GM21367 (cell line): ENCODE results near the gene PDZD2.

Source experiments
- ATAC-seq: cut with Tn5 transposase; IDR thresholded peaks from one replicate; pipeline ENCODE4 v1.9.1; 2021; ENCODE audit not compliant: unreplicated experiment

Gene PDZD2

DNA sequence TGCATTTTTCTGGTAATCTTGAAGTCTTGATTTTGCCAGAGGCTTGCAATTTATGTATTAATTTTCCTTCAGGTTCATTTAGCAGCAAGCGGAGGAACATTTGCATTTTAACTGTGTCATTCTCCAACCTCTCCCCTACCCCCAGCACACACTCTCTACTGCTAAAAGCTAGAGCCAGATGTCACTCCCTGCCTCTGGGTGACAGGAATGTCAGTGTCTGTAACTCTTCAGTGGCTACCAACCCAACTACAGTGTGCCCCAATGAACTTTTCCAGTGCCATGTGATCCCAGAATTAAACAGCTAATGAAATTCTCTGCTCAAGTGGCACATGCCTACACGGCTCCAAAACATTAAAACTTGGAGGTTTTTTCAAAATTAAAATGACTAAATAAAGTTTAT, 274.9 kb downstream of the PDZD2 start:
- no peak for ATAC-seq

DNA sequence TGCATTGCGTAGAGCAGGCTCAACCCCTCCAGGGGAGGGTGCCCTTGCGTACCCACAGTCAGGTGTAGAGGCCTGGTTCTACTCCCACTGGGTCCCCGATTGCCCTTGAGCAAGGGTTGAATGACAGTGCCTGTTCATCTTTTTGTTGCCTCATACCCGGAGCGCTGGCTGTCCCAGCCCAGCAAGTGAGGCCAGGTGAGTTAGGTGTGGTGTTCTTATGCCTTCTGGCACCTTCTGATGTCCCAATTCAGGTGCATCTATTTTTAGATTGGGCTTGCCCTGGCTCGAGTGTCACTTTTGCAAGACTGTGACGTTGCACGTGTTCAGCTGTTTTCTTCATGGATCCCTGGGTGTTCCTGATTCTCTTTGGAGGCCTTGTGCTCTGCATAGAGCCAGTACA, 277.4 kb downstream of the PDZD2 start:
- no peak for ATAC-seq

DNA sequence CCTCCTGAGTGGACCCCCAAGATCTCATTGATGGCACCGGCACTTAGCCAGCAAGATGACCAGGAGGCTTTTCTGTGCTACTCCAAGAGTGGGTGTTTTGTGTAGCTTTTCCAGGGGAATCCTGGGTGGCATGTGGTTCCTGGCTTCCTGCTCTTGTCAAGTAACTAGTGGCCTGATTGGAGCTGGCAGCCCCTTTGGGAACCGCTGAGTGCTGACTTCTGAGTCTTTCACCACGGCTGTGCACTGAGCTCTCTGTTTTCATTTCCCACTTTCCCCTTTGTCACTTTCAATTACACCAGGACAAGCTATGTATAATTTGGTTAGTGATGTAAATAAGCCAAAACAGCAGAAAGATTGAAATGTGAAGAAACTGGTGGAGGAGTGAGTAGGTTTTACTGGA, 279.8 kb downstream of the PDZD2 start:
- no peak for ATAC-seq

DNA sequence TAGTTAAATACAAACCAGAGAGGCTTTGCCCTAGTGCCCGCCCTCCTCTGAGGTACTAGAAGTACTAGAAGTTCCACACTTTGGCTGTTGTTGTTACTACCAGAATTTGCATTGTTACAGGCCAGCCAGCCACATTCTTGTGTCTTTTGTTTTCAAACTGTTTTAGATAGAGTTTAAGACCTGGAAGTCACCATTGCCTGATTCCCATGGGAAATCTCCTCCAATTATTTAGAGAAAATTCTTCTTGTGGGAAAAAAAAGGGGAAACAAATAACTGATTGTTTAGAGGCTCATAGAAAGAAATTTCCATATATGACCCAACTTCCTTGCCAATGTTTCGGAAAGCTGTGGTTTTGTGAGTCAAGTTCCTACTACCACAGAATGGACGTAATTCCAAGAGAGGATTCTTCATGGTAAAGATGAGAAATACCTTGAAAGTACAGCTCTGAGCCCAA, 282.9 kb downstream of the PDZD2 start:
- no peak for ATAC-seq

DNA sequence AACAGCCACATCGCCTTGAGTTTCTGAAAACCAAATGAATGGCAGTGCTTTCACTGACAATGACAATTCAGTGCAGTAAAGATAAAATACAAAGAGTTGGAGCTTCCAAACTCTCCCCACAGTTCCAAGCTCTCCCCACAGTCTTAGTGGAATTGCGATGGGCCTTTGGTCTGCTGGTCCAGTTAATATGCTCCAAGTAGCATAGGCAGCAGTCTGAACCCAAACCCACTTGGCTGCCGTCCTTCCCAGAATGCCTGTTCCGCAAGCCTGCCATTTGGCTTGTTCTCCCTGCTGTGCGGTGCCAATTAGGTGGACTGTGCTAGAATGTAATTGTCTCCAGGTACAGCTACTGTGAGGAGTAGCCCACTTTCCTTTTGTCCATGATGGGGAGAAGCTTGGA, 285.1 kb downstream of the PDZD2 start:
- ATAC-seq = no peak

DNA sequence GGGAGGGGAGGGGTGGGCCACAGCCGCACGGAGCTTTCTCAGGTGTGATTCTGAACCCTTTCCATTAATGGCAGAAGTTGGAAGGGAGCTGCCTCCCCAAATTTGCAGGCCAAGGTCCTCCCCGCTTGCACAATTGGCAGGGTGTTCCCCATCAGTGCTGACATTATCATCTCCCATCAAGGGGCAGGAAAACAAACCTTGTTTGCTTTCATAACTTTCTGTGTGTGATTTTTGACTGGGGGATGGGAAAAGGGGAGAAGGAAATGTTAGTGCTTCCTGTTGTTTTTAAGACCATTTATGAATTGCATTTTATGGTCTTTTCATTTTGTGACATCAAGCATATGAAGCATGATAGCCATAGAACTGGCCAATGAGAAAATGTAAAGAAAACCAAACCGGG, 292.9 kb downstream of the PDZD2 start:
- ATAC-seq = no peak

DNA sequence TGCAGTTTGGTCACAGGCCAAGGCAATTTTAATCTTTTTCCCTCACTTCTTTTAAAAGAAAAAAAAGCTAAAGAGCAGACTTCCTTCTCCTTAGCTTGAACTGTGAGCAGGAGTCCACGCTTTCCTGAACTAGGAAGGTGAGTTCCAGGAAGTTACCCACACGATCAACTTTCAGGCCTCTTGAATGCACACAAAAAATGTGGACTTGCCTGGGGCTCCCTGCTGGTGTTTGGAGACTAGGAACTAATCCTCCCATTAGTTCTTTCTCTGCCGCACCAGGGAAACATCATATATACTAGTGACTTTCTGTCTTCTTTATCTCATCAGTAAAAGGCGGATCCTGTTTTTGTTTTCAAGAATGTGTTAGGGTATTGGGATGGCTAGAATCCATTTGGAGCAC, 295.2 kb downstream of the PDZD2 start:
- ATAC-seq = no peak

DNA sequence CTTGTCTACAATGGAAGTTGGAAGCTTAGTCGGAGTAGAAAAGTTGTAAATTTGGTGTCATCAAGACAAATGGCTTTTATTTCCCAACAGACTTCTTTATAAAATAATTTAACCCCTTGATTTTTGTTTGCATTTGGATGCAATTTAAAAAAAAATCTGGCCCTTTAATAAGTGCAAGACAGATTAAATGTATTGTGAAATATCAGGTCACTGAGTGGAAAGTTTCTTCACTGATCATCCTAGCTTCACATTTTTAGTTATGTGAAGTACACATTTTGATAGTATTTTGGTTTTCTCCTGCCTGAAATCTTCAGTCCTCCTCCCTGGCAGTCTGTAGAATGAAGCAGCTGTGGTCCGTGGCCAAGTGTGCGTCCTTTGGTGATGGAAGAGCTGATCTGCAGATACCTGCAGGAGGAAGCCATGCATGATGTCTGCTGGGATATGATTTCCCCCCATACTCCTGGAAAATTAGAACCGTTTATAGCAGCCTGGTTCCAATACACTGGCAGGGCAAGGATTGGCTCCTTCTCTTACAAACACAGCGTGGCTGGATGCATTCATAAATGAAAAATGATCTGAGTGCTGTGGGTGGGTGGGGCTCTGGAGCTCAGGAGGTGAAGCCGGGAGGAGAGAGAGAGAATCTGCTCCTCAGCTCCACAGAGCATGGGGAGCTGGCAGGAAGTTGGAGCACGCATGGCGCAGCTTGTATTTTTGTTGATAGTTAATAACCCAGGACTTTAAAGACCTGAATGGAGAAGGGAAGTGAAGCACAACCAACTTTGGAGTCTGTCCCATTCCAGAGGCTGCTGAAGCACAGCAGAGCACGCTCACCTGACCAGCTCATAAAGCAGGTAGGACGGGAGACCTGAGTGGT, 296.8 kb downstream of the PDZD2 start:
- no peak for ATAC-seq

DNA sequence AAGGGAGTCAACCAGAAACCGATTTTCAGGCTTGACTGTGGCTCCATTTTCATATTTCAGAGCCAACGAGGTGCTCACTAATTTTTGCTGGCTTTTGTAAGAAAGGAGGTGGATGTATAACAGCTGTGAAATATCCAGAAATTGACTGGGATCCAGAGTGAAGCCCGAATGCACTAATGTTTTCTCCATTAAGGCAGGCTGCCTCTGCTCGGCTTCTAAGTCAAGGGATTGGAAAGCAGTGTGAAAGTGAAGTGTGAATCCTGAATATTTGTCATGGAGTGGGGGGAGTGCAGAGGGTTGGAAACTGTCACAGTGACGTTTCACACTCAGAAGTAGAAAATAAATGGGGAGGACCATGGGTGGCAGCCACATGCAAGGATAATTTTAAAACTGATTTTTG, 297.8 kb downstream of the PDZD2 start:
- no peak for ATAC-seq

DNA sequence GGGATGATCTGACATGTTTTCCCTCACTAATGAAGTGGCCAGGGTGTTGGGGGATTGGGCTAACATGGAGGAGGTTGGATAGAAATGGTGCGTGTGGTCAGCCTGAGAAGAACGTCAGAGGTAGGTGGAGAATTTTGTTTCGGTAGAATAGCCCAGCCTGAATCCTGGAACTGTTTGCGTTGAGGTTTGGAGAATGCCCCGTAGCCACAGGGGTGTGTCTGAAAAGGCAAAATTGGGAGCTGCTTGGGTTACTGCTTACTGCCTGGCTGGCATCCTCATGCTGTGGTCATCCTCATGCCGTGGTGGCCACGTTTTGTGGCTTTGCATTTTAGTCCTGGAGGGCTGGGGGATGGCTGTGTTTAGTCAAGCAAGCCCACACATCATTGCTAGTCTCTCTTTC, 298.3 kb downstream of the PDZD2 start:
- no peak for ATAC-seq

DNA sequence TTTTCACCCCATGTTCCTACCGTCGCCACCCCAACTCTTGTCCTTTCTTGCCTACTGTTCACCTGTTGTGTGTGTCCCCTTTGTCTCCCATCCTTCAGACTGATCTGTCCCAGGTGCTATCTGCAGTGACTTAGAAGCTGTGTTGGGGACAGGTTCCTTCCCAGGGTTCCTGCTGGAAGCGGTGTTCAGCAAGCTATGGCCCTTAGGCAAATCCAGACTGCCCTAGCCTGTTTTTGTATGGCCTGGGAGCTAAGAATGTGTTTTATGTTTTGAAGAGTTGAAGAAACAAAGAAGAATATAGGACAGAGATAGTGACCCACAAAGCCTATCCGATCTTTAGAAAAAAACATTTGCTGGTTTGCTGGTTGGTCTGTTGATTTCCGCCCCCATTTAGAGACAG, 298.8 kb downstream of the PDZD2 start:
- ATAC-seq = no peak

DNA sequence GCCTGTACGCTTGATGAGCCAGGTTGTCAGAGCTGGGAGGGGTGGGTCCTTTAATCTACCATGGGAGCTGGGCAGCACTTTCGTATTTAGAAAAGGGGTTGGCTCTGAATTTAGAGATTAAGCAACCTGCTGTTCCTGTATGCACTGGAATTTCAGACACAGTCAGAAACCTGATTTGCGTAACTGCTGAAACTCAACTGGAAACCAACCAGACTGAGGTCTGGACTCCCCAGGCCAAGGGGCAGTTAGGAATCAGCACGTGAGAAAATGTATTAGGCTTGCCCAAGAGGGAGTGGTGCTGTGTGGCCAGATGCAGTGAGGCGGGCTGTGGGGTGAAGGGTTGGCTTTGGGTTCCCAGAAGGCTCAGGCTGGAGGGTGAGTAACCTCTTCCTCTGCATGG, 300.2 kb downstream of the PDZD2 start:
- ATAC-seq = no peak

DNA sequence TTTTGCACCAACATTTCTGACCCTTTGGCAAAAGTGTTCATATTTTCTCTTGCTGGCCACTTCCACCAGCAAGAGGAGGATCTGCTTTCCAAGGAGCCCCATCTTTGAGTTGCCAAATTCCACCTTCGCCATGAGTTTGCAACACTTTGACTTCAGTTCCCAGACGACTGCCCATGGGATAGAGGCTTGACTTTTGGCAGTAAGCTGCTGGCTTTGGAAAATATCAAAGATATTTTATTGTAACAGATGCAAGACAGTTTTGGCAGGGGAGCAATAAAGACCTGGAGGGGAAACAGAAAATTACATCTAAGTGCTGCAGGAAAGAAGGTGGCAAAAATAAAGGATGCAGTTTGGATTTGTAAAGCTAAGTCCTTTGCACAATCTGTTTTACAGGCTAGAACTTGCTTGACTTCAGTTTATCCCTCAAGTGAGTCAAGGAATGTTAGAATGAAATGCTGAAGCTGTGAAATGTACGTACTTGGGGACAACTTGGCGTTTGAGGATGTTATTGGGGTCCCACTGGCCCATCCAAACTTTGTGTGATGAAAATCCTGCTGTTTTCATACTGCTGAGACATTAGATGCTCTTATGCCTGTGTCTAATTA, 302.3 kb downstream of the PDZD2 start:
- no peak for ATAC-seq

DNA sequence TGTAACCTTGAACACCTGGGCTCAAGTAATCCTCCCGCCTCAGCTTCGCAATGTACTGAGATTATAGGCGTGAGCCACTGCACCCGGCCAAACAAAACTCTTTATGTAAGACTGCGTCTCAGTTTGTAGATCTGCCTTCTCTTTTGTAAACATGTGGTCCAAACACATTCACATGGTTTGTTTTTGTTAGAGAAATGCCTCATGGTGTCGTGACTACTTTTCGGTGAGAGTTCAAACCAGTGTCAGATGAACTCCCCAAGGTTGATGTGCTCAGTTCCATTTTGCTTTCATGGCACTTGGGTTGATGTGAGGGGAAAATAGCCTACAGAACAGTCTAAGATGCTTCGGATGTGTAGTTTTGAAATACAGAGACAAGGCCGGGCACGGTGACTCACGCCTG, 303.6 kb downstream of the PDZD2 start:
- no peak for ATAC-seq

DNA sequence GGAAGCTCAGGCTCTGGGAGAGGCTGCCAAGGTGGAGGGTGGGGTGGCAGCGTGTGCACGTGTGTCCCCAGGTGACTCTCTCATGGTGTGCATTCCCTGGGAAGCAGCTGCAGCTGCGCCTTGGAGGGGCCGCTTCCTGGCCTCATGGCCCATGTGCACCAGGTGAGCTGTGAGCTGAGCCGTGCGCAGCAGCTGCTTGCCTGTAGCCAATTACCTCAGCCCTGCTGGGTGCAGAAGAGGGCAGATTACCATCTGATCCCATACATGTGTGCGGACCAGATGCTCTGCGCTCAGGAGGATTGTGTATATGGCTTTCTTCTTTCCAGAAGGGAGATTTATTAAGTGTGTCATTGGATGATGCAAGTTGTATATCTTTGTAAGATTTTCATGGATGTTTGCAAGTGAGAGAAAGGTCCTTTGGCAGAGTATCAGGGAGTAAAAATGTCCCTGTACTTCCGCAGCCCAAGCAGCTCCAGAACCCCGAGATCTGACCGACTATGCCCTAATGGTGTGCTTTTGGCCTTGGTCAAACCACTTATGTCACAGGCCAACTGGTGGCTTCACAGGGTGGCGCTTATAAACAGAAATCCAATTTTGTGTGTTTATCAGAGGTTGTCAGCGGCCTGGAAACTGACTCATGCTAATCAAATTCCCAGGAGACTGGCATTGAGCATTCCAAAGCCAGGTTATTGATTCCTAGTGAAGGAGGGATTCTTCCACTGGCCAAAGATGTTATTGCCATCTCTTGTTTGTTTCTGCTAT, 305.9 kb downstream of the PDZD2 start:
- no peak for ATAC-seq

DNA sequence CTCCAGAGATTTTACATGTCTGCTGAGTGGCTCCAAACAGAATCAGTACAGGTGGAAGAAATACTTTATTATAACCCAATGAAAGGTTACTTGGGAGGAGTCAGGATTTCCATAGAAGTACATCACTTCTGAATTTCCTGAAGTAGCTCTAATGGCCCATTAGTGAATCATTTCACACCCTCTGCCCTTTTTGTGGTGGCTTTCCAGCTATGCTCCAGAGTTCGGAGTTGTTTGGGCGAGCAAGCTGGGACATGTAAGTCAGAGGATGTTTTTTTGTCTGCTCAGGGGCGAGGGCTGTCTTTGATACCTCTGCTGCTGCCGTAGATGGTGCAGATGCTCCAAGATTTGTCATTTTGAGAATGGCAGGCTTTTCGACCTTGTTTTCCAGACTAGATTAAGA, 309.1 kb downstream of the PDZD2 start:
- ATAC-seq = no peak

DNA sequence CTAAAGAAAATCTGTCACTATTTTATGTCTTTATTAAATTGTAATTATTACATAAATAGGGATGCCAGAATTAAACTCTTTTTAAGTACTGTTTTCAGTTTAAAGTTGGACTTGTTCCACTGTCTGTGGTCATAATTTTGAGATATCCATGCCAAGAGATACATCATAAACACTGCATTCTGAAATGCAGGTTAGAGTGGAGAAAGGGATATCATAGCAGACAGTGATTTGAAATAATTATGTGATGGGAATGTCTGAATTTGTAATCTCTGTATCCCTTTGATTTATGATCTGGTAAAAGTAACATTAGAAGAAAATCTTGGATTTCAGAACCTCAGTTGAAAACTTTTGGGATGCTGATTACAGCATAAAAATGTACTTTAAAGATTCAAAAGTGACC, 313.1 kb downstream of the PDZD2 start:
- no peak for ATAC-seq

DNA sequence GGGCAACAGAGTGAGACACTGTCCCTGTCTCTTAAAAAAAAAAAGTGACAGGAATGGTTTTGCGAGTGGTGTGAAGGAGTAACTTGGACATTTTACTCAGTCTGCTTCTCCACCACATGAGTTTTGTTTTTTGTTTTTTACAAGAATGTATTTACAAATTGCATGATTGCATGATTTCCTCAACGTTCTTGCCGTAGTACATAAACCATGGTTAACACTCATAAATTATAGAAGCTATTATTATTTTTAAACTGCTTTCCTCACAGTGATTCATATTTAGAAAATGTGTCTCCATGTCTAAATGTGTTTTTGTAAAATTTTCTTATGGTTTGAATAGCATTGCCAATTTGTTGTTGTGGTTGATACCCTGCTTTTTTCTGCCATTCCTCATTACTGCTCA, 315.2 kb downstream of the PDZD2 start:
- ATAC-seq = no peak

DNA sequence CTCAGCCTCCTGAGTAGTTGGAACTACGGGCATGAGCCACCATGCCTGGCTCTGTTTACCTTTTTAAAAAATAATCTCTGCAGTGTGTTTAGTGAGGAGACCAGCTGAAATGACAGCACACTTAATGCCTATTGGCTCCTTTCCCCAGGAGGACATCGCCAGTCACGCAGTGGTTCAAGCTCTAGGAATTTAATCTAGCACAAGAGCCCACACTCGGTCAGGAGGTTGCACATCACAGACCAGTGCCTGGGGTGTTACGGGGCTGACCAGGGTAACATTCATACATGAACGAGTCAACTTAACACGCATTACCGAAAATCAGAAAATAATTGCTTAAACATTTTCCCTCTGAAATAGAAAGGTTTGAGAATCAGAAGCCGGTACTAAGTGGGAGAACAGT, 318.2 kb downstream of the PDZD2 start:
- ATAC-seq = no peak

DNA sequence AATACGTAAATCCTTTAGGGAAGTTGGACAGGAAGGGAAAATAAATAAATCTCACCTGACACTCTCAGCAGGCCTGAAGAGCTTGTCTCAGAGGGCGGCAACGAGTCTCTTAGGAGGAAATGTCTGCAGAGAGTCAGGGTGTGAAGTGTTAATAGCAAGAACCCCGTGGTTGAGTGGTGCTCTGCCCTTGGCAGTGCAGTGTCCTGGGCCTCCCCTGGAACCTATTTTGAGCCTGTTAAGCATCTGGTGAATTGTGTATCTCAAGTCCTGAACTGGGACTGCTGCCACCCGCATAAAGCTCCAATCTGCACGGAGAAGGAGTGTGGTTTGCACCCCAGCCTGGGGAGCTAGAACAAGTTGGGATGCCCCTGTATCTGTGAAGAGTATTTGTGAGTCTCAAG, 323.4 kb downstream of the PDZD2 start:
- no peak for ATAC-seq

DNA sequence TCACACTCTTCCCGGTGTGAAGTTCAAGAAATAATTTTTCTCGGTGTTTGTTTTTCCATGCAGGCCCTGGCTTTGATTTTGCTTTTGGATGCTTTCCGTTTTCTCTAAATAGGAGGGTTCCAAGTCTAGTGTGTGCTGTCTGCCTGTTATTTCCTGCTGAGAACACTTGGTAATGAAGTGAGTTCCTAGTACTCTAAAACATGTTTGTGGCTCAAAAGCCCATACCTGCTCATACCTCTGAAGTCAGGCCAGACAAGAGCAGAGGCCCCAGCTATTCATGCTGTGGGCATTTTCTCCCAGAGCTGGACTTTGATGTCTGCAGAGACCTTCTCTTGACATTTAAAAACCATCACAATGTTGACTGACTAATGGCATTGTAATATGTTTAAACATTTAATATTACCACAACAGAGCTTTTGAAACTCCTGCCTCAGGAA, 324.0 kb downstream of the PDZD2 start:
- ATAC-seq = no peak
